Chondrocyte (in vitro differentiated cells): ENCODE data around the gene PLEKHJ1. TPM values are rescaled to one million over a fixed set of nuclear protein-coding genes. Genes with fewer than 3 reads are reported as not detected.

Source experiments
- DNase-seq: peaks from one replicate; pipeline ENCODE4 v3.0.0; 2021; ENCODE audit warnings: mixed read lengths, low spot score
- H3K27ac Mint-ChIP-seq: one replicate; pipeline ENCODE4 v1.8.0; 2021; ENCODE audit warnings: mild to moderate bottlenecking, moderate library complexity, mixed read lengths; ENCODE audit not compliant: unreplicated experiment
- H3K27me3 Mint-ChIP-seq: 2 replicates; pipeline ENCODE4 v1.8.0; 2021; ENCODE audit warnings: low read depth, mixed read lengths
- H3K36me3 Mint-ChIP-seq: 2 replicates; pipeline ENCODE4 v1.8.0; 2021; ENCODE audit warnings: low read depth, mixed read lengths
- H3K4me1 Mint-ChIP-seq: 2 replicates; pipeline ENCODE4 v1.8.0; 2021; ENCODE audit warnings: low read depth, mild to moderate bottlenecking, mixed read lengths
- H3K4me3 Mint-ChIP-seq: one replicate; pipeline ENCODE4 v1.8.0; 2021; ENCODE audit warnings: mild to moderate bottlenecking, moderate library complexity, mixed read lengths; ENCODE audit not compliant: unreplicated experiment
- H3K9me3 Mint-ChIP-seq: 2 replicates; pipeline ENCODE4 v1.8.0; 2021; ENCODE audit warnings: low read depth, mixed read lengths
- CTCF ChIP-seq: fragments of 200-600 bp; sonication (generic); IDR thresholded peaks from 2 replicates; pipeline ENCODE4 v1.5.0; 2021; ENCODE audit warnings: antibody characterized with exemption, mild to moderate bottlenecking, moderate library complexity
- total RNA-seq: library from RNA; stranded (reverse); gene quantifications from 3 replicates; pipeline ENCODE4 v1.2.1, GENCODE V29; 2021

The PLEKHJ1 gene
- total RNA-seq, 1 donor from 2014 or later, result 42.4 TPM

- H3K4me3 Mint-ChIP-seq, result no peak overlapping the region
- TF ChIP-seq CTCF, result no peak
- no peak for DNase-seq
- no peaks in the 10 kb centered on the region for H3K9me3 Mint-ChIP-seq
- H3K36me3 Mint-ChIP-seq, result peaks cover 14% of the 10 kb centered on the region
- peaks cover 10% of the 10 kb centered on the region for H3K4me1 Mint-ChIP-seq
- no peak overlapping the region for H3K27ac Mint-ChIP-seq
- H3K27me3 Mint-ChIP-seq, result no peaks in the 10 kb centered on the region
These were observed 12.7 kb downstream of the PLEKHJ1 start for GRCh38 chr19:2223391-2223790.

- Mint-ChIP-seq H3K36me3 (peaks cover 20% of the 10 kb centered on the region), H3K27ac (no peak overlapping the region), H3K9me3 (no peaks in the 10 kb centered on the region), H3K4me1 (peaks cover 10% of the 10 kb centered on the region), H3K27me3 (no peaks in the 10 kb centered on the region), H3K4me3 (no peak overlapping the region)
- DNase-seq, result no peak
- peak; percentile 71 for TF ChIP-seq CTCF
These were observed 14.2 kb downstream of the PLEKHJ1 start for GRCh38 chr19:2221918-2222317.

- TF ChIP-seq CTCF, result no peak
- Mint-ChIP-seq H3K27me3 (no peaks in the 10 kb centered on the region), H3K27ac (no peak overlapping the region), H3K4me3 (no peak overlapping the region), H3K9me3 (no peaks in the 10 kb centered on the region), H3K36me3 (peaks cover 21% of the 10 kb centered on the region), H3K4me1 (peaks cover 10% of the 10 kb centered on the region)
- no peak for DNase-seq
These were observed 14.8 kb downstream of the PLEKHJ1 start for GRCh38 chr19:2221250-2221831.

- Mint-ChIP-seq H3K36me3 (peaks cover 23% of the 10 kb centered on the region), H3K4me1 (peaks cover 10% of the 10 kb centered on the region), H3K4me3 (no peak overlapping the region), H3K27me3 (no peaks in the 10 kb centered on the region), H3K27ac (no peak overlapping the region), H3K9me3 (no peaks in the 10 kb centered on the region)
- no peak for DNase-seq
- TF ChIP-seq CTCF, result no peak
These were observed 16.4 kb downstream of the PLEKHJ1 start for GRCh38 chr19:2219726-2220125.

- no peak overlapping the region for H3K27ac Mint-ChIP-seq
- TF ChIP-seq CTCF, result no peak
- no peaks in the 10 kb centered on the region for H3K9me3 Mint-ChIP-seq
- H3K4me1 Mint-ChIP-seq, result peaks cover 10% of the 10 kb centered on the region
- H3K4me3 Mint-ChIP-seq, result no peak overlapping the region
- DNase-seq, result no peak
- H3K36me3 Mint-ChIP-seq, result peaks cover 24% of the 10 kb centered on the region
- no peaks in the 10 kb centered on the region for H3K27me3 Mint-ChIP-seq
These were observed 18.5 kb downstream of the PLEKHJ1 start for GRCh38 chr19:2217591-2217990.
